Measurements from ENCODE around the gene PGBD1.

PGBD1 gene

DNA sequence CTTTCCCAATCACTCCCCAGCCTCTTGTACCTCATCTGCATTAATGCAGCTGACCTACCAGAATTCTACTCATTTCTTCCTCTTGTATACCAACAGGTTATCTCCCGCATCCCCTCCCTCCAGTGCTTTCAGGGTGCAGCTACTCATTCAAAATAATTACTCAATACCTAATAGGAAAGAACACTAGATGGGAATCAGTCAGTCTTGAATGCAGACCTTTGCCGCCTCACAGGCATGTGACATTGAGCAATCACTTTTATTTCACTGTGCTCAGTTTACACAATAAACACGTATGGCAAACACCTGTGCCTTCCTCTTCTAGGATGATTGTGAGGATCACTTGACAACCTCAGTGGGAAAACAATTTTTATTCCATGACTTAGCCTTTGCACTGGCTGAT, 41.3 kb downstream of the PGBD1 start:
- H3K36me3 ChIP-seq (ENCODE audit: control insufficient read depth, low read length), result peaks cover 3% of the 10 kb centered on the region; the same call in 1 of the 2 replicates
- no peak overlapping the region for H3K4me2 ChIP-seq (ENCODE audit: low read length)
- H3K9me2 ChIP-seq (replicated peaks; ENCODE audit: control insufficient read depth, low read length), result no peaks in the 10 kb centered on the region
- no peaks in the 10 kb centered on the region for H3K27me3 ChIP-seq (ENCODE audit: control insufficient read depth, low read length)
- no peaks in the 10 kb centered on the region for H3K4me1 ChIP-seq (ENCODE audit: control insufficient read depth, low read length)
- H3K27ac ChIP-seq (ENCODE audit: low read depth, low read length), result no peak overlapping the region
- H3K4me3 ChIP-seq (ENCODE audit: low read length), result no peak overlapping the region
- no peaks in the 10 kb centered on the region for H3F3A ChIP-seq (ENCODE audit: control insufficient read depth, insufficient read depth)
- H3K79me2 ChIP-seq (ENCODE audit: control insufficient read depth, low read length), result no peaks in the 10 kb centered on the region
- TF ChIP-seq, protein P1, sequence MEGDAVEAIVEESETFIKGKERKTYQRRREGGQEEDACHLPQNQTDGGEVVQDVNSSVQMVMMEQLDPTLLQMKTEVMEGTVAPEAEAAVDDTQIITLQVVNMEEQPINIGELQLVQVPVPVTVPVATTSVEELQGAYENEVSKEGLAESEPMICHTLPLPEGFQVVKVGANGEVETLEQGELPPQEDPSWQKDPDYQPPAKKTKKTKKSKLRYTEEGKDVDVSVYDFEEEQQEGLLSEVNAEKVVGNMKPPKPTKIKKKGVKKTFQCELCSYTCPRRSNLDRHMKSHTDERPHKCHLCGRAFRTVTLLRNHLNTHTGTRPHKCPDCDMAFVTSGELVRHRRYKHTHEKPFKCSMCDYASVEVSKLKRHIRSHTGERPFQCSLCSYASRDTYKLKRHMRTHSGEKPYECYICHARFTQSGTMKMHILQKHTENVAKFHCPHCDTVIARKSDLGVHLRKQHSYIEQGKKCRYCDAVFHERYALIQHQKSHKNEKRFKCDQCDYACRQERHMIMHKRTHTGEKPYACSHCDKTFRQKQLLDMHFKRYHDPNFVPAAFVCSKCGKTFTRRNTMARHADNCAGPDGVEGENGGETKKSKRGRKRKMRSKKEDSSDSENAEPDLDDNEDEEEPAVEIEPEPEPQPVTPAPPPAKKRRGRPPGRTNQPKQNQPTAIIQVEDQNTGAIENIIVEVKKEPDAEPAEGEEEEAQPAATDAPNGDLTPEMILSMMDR (IDR thresholded peaks at IDR 0.05; ENCODE audit: low read depth, low read length, poor library complexity, severe bottlenecking), result no peak
- no peak for TF ChIP-seq EZH2phosphoT487 (IDR thresholded peaks at IDR 0.05; ENCODE audit: borderline replicate concordance, low read length)
- no peaks in the 10 kb centered on the region for H4K20me1 ChIP-seq (ENCODE audit: control insufficient read depth, insufficient read depth, low read depth, low read length)
- peaks cover 20% of the 10 kb centered on the region for H3K9me3 ChIP-seq (ENCODE audit: control insufficient read depth, insufficient read depth, low read length)

DNA sequence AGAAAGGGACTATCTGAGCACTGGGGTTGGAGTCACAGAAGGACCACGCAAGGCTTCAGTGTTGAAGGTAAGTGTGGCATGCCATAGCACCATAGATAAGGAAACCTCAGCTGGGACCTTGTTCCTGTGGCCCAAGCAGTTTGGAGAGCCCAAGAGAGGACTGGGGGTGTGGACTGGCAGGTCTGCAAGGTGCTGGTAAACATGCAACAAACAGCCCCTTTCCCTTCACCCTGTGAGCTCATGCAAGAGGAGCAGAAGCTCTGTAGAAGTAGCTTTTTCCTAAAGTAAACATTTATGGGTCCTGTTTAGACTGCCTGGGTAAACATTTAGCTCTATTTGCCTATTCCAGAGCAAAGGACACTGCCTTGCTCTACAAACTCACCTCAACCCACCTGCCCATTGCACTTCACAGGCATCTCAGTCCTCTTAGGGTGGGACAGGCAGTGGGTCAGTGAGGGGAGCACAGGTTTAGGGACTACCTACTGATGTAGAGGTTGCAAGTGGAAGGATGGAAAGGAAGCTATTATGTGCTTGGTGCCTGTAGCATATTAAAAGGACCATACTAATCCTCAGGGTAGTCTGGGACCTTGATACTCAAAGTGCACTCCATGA, 42.5 kb downstream of the PGBD1 start:
- Histone ChIP-seq H3K9me2 (replicated peaks; ENCODE audit: control insufficient read depth, low read length) (no peaks in the 10 kb centered on the region), H3K4me1 (ENCODE audit: control insufficient read depth, low read length) (no peaks in the 10 kb centered on the region), H3K4me2 (ENCODE audit: low read length) (no peak overlapping the region), H3K4me3 (ENCODE audit: low read length) (no peak overlapping the region), H3F3A (ENCODE audit: control insufficient read depth, insufficient read depth) (no peaks in the 10 kb centered on the region), H3K36me3 (ENCODE audit: control insufficient read depth, low read length) (peaks cover 3% of the 10 kb centered on the region; the same call in 1 of the 2 replicates), H3K9me3 (ENCODE audit: control insufficient read depth, insufficient read depth, low read length) (peaks cover 23% of the 10 kb centered on the region), H3K27ac (ENCODE audit: low read depth, low read length) (no peak overlapping the region), H3K27me3 (ENCODE audit: control insufficient read depth, low read length) (no peaks in the 10 kb centered on the region), H3K79me2 (ENCODE audit: control insufficient read depth, low read length) (no peaks in the 10 kb centered on the region), H4K20me1 (ENCODE audit: control insufficient read depth, insufficient read depth, low read depth, low read length) (no peaks in the 10 kb centered on the region)
- TF ChIP-seq, protein P1 (IDR thresholded peaks at IDR 0.05; ENCODE audit: low read depth, low read length, poor library complexity, severe bottlenecking), result no peak
- TF ChIP-seq EZH2phosphoT487 (IDR thresholded peaks at IDR 0.05; ENCODE audit: borderline replicate concordance, low read length), result no peak

DNA sequence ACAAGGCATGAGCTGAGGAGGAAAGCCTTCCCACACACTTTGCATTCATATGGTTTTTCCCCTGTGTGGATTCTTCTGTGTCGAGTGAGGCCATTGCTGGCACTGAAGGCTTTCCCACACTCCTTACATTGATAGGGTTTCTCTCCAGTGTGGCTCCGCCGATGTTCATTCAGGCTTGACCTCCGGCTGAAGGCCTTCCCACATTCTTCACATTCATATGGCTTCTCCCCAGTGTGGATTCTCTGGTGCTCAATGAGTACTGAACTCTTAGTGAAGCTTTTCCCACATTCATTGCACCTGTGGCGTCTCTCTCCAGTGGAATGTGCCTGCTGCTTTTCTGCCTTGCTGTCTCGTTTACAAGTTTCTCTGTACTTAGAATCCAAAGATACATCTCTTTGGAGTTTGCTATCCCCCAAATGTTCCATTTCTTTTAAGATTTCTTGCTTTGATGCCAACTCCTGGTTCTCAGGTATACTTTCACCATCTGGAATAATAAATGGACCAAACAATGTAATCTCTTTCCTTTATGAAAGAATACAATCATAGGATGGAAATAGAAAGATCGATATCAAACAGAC, 45.1 kb downstream of the PGBD1 start:
- Histone ChIP-seq H3K4me2 (ENCODE audit: low read length) (no peak overlapping the region), H3K4me1 (ENCODE audit: control insufficient read depth, low read length) (no peaks in the 10 kb centered on the region), H3F3A (ENCODE audit: control insufficient read depth, insufficient read depth) (no peaks in the 10 kb centered on the region), H3K27me3 (ENCODE audit: control insufficient read depth, low read length) (no peaks in the 10 kb centered on the region), H3K9me2 (replicated peaks; ENCODE audit: control insufficient read depth, low read length) (no peaks in the 10 kb centered on the region), H3K27ac (ENCODE audit: low read depth, low read length) (no peak overlapping the region), H3K36me3 (ENCODE audit: control insufficient read depth, low read length) (peaks cover 3% of the 10 kb centered on the region; the same call in 1 of the 2 replicates), H3K4me3 (ENCODE audit: low read length) (no peak overlapping the region), H3K79me2 (ENCODE audit: control insufficient read depth, low read length) (no peaks in the 10 kb centered on the region), H4K20me1 (ENCODE audit: control insufficient read depth, insufficient read depth, low read depth, low read length) (no peaks in the 10 kb centered on the region), H3K9me3 (ENCODE audit: control insufficient read depth, insufficient read depth, low read length) (peaks cover 24% of the 10 kb centered on the region)
- TF ChIP-seq EZH2phosphoT487 (IDR thresholded peaks at IDR 0.05; ENCODE audit: borderline replicate concordance, low read length), result no peak
- TF ChIP-seq, protein P1 (IDR thresholded peaks at IDR 0.05; ENCODE audit: low read depth, low read length, poor library complexity, severe bottlenecking), result no peak

All from DOHH2 (cell line).